ENCODE measurements around the gene CSGALNACT2.

DNA sequence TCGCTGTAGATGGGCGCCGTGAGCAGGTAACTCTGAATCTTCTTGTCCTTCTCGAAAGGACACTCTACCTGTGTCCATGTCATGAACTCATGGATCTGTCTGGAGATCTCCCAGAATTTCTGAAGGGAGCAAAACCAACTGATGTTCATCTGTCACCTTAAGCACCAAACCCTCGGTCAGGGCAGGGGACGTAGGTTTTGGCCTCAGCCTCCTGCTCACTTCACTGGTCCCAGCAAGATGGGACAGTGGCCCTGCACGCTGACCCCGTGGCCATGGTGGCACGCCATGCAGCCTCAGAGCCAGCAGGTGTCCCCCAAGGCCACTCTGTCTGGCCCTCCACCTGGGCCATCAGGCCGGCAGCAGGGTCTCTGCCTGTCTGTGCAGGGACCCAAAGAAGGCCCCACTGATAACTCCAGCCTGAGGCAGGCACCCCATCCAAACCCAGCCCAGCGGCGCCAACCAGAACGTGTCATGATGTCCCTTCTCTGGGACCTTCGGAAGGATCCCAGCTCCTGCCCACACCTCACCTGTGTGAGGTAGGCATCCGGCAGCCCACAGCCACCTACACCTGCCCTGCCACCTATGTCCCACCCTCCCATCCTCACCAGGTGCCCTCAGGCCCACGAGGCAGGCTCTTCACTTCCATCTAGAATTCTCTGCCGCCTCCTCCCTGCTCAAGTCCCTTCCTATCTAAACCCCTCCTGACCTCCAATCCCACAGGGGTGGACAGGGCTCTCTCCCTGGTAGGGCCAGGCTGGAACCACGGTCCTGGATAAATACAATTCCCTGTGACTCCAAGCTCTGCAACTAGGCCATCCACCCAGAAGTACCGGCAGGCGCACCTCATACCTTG is 59.0 kb downstream of the CSGALNACT2 start:
- TF ChIP-seq TCF7 (IDR thresholded peaks at IDR 0.05; ENCODE audit: borderline replicate concordance) = no peak
- TF ChIP-seq, protein P1, sequence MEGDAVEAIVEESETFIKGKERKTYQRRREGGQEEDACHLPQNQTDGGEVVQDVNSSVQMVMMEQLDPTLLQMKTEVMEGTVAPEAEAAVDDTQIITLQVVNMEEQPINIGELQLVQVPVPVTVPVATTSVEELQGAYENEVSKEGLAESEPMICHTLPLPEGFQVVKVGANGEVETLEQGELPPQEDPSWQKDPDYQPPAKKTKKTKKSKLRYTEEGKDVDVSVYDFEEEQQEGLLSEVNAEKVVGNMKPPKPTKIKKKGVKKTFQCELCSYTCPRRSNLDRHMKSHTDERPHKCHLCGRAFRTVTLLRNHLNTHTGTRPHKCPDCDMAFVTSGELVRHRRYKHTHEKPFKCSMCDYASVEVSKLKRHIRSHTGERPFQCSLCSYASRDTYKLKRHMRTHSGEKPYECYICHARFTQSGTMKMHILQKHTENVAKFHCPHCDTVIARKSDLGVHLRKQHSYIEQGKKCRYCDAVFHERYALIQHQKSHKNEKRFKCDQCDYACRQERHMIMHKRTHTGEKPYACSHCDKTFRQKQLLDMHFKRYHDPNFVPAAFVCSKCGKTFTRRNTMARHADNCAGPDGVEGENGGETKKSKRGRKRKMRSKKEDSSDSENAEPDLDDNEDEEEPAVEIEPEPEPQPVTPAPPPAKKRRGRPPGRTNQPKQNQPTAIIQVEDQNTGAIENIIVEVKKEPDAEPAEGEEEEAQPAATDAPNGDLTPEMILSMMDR (IDR thresholded peaks at IDR 0.05 in 2 of 3, conservative IDR thresholded peaks at IDR 0.05 in 1 of 3; ENCODE audit: control insufficient read depth in 2 of 3, extremely low read depth in 1 of 3, insufficient read depth in 1 of 3, low read depth in 3 of 3, low read length in 3 of 3) = no peak
- TF ChIP-seq EZH2 (IDR thresholded peaks at IDR 0.05; ENCODE audit: borderline replicate concordance, control insufficient read depth, low read depth, low read length) = no peak
- TF ChIP-seq POLR2AphosphoS2 (IDR thresholded peaks at IDR 0.05; ENCODE audit: low read depth, low read length) = no peak
- TF ChIP-seq, protein P2, sequence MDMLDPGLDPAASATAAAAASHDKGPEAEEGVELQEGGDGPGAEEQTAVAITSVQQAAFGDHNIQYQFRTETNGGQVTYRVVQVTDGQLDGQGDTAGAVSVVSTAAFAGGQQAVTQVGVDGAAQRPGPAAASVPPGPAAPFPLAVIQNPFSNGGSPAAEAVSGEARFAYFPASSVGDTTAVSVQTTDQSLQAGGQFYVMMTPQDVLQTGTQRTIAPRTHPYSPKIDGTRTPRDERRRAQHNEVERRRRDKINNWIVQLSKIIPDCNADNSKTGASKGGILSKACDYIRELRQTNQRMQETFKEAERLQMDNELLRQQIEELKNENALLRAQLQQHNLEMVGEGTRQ (IDR thresholded peaks at IDR 0.05; ENCODE audit: borderline replicate concordance, low read depth, low read length) = no peak
- no peak for TF ChIP-seq POLR2AphosphoS5 (IDR thresholded peaks at IDR 0.05; ENCODE audit: low read length)
- no peak for TF ChIP-seq GABPA (IDR thresholded peaks at IDR 0.05; ENCODE audit: low read depth)
- no peak for TF ChIP-seq TARDBP (IDR thresholded peaks at IDR 0.05; ENCODE audit: borderline replicate concordance)
- no peak for TF ChIP-seq MYC (IDR thresholded peaks at IDR 0.05; ENCODE audit: insufficient read depth, insufficient read length, insufficient replicate concordance, low read length, severe bottlenecking)
- TF ChIP-seq CHD2 (IDR thresholded peaks at IDR 0.05; ENCODE audit: borderline replicate concordance, low read depth, low read length) = no peak
- no peak for TF ChIP-seq SMC3 (IDR thresholded peaks at IDR 0.05; ENCODE audit: borderline replicate concordance, low read length)
